Lung (tissue), 12 donors: ENCODE results near the gene AARS1. TPM values are rescaled to one million over a fixed set of nuclear protein-coding genes. Genes with fewer than 3 reads are reported as not detected.
"Not testable (repeated sequence)": the region's sequence is repeated elsewhere in the genome, so short reads cannot be mapped to it uniquely, and the experiment has no call there.

Experiments used
- ATAC-seq: fragments of 200-7000 bp; cut with Tn5 transposase; one replicate; pipeline ENCODE4 v1.9.1; 2020; ENCODE audit warnings: moderate number of reproducible peaks; ENCODE audit not compliant: insufficient read depth, low FRiP score
- DNase-seq, 3 donors: peaks; one replicate each; pipeline ENCODE4 v3.0.0-alpha.2; 2013 to 2017
- H3K27ac ChIP-seq, 2 donors: one replicate each; pipeline ENCODE4 v1.5.1; 2013; ENCODE audit warnings: mild to moderate bottlenecking in 2 of 2, moderate library complexity in 2 of 2, control low read depth in 1 of 2, inconsistent platforms in 1 of 2, low read depth in 1 of 2, low read length in 1 of 2
- H3K27me3 ChIP-seq, 3 donors: one replicate each; pipeline ENCODE4 v1.5.1; 2013; ENCODE audit warnings: low read length in 2 of 3; ENCODE audit not compliant: control insufficient read depth in 3 of 3, insufficient read depth in 3 of 3
- H3K36me3 ChIP-seq, 4 donors: one replicate each; pipeline ENCODE4 v1.5.1; 2013; ENCODE audit warnings: low read length in 4 of 4, mild to moderate bottlenecking in 1 of 4, moderate library complexity in 1 of 4; ENCODE audit not compliant: control insufficient read depth in 4 of 4, insufficient read depth in 4 of 4
- H3K4me1 ChIP-seq, 5 donors: one replicate each; pipeline ENCODE4 v1.5.1; 2013; ENCODE audit warnings: low read length in 5 of 5, mild to moderate bottlenecking in 2 of 5, moderate library complexity in 1 of 5; ENCODE audit not compliant: control insufficient read depth in 5 of 5, insufficient read depth in 5 of 5
- H3K4me3 ChIP-seq: one replicate; pipeline ENCODE4 v1.5.1; 2013; ENCODE audit warnings: mild to moderate bottlenecking, control low read depth, moderate library complexity
- H3K9ac ChIP-seq, 2 donors: one replicate each; pipeline ENCODE4 v1.5.1; 2013; ENCODE audit warnings: low read length in 2 of 2, control low read depth in 1 of 2; ENCODE audit not compliant: insufficient read depth in 1 of 2
- H3K9me3 ChIP-seq, 4 donors: one replicate each; pipeline ENCODE4 v1.5.1; 2013; ENCODE audit warnings: low read length in 3 of 4, mild to moderate bottlenecking in 1 of 4, moderate library complexity in 1 of 4; ENCODE audit not compliant: control insufficient read depth in 4 of 4, insufficient read depth in 3 of 4
- CTCF ChIP-seq: IDR thresholded peaks from 2 replicates; pipeline ENCODE4 v1.5.1; 2012; ENCODE audit warnings: mild to moderate bottlenecking; ENCODE audit errors: control extremely low read depth, extremely low read depth
- WGBS, 2 donors: extraction: QIAGEN DNeasy Blood & Tissue Kit; methylation state at CpG; one replicate each; pipeline ENCODE4 v1.1.7; 2013; 5-methylcytosine and 5-hydroxymethylcytosine counted together
- polyA plus RNA-seq, 2 donors: library from polyadenylated mRNA; stranded (reverse); fragments of 200-250 nt; gene quantifications; one replicate each; pipeline ENCODE4 v1.2.1, GENCODE V29; 2013
- total RNA-seq, 2 donors: library from RNA; depleted of rRNA in 1 of 2; stranded (reverse); fragments of >200 nt in 1 of 2; gene quantifications; one replicate each; pipeline ENCODE4 v1.2.1, GENCODE V29; 2014 to 2021
- donor health status: control.
- donor health status: control.
- donor health status: Bipolar disorder and iron deficiency.
- donor health status: healthy.
- donor health status: DM: yes; HTN: yes; CAD: no.

The AARS1 gene
- total and polyA plus RNA-seq, 4 donors, result 46.9 to 147 (median 67.5) TPM

DNA sequence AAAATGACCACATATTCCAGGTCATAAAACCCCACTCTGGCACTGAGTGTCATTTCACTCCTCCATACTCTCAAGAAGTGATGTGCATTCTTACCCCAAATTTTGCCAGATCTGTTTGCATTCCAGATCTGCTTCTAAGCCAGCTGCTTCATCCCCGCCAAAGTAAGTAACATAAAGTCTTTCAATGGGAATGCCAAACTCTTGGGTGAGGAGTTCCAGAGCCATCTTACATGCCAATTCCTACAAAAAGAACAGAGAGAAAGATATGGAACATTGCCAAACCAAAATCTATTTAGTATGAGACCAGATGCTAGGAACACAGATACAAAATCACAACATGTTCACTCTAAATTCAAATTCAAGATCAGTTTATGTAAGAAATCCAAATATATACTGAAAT, 12.9 kb downstream of the AARS1 start:
- Histone ChIP-seq H3K36me3 (peaks cover 23 to 46% (median 42%) of the 10 kb centered on the region in 4 donors), H3K9me3 (no peaks in the 10 kb centered on the region), H3K4me3 (no peak overlapping the region), H3K27ac (no peak overlapping the region), H3K4me1 (peaks cover 0 to 1% (median 0%) of the 10 kb centered on the region in 5 donors), H3K27me3 (no peaks in the 10 kb centered on the region), H3K9ac (no peak overlapping the region)
- 93 to 97% methylated on average over 1 of the region's 1 CpG for WGBS, 2 donors
- TF ChIP-seq CTCF, result no peak
- ATAC-seq (no peak), DNase-seq (no peak)

- ATAC-seq, result no peak
- WGBS, 2 donors, result 95 to 97% methylated on average over 10 of the region's 10 CpGs
- peaks cover 34 to 51% (median 47%) of the 10 kb centered on the region in 4 donors for H3K36me3 ChIP-seq
These were observed 17.6 kb downstream of the AARS1 start for GRCh38 chr16:70271696-70272095.

DNA sequence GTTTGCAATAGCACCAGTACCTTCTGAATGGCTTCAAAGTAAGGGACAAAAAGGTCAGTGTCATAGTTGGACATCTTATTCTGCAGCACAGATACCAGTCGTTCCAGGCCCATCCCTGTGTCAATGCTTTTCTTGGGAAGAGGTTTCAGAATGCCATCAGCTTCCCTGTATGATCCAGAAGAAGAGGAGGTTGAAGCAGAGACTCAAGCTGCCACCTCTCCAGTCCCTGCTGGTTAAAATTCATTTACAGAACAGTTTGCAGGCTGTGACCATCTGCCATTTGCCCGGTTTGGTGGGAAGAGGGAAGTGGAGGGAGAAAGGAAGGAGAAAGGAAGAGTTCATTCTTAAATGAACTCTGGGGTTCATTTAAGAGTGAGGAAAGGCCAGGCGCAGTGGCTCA, 19.1 kb downstream of the AARS1 start:
- Histone ChIP-seq H3K27ac (no peak overlapping the region), H3K4me1 (no peaks in the 10 kb centered on the region), H3K4me3 (no peak overlapping the region), H3K36me3 (peaks cover 32 to 56% (median 47%) of the 10 kb centered on the region in 4 donors), H3K9ac (no peak overlapping the region), H3K9me3 (no peaks in the 10 kb centered on the region), H3K27me3 (no peaks in the 10 kb centered on the region)
- TF ChIP-seq CTCF, result no peak
- 91% methylated on average over 3 of the region's 3 CpGs for WGBS, 2 donors
- ATAC-seq, result no peak
- no peak for DNase-seq

More at GRCh38 chr16:70271696-70272095, 17.6 kb downstream of the AARS1 start:
- H3K27me3 ChIP-seq, result no peaks in the 10 kb centered on the region
- TF ChIP-seq CTCF, result no peak
- H3K4me1 ChIP-seq, result no peaks in the 10 kb centered on the region
- H3K9ac ChIP-seq, result no peak overlapping the region
- no peaks in the 10 kb centered on the region for H3K9me3 ChIP-seq
- DNase-seq, result no peak
- H3K4me3 ChIP-seq, result no peak overlapping the region
- no peak overlapping the region for H3K27ac ChIP-seq

- peaks cover 38 to 61% (median 52%) of the 10 kb centered on the region in 4 donors for H3K36me3 ChIP-seq
- H3K27ac ChIP-seq, result no peak overlapping the region
- ATAC-seq, result no peak
- no peaks in the 10 kb centered on the region for H3K4me1 ChIP-seq
- no peak overlapping the region for H3K4me3 ChIP-seq
- 97% methylated on average over 12 of the region's 12 CpGs for WGBS, 2 donors
- no peak for TF ChIP-seq CTCF
- H3K9me3 ChIP-seq, result no peaks in the 10 kb centered on the region
- H3K27me3 ChIP-seq, result no peaks in the 10 kb centered on the region
- no peak for DNase-seq
- H3K9ac ChIP-seq, result no peak overlapping the region
These were observed 19.8 kb downstream of the AARS1 start for GRCh38 chr16:70269471-70269870.

GRCh38 chr16:70267922-70268321, 21.4 kb downstream of the AARS1 start:
- DNase-seq, ATAC-seq, H3K27ac ChIP-seq, H3K9me3 ChIP-seq, H3K27me3 ChIP-seq, H3K9ac ChIP-seq, H3K4me1 ChIP-seq, H3K4me3 ChIP-seq: not testable (repeated sequence)
- 94 to 95% methylated on average over 10 of the region's 10 CpGs for WGBS, 2 donors
- H3K36me3 ChIP-seq, result peaks cover 40 to 66% (median 54%) of the 10 kb centered on the region in 4 donors
